ENCODE measurements around the gene VPS39.

The VPS39 gene

DNA sequence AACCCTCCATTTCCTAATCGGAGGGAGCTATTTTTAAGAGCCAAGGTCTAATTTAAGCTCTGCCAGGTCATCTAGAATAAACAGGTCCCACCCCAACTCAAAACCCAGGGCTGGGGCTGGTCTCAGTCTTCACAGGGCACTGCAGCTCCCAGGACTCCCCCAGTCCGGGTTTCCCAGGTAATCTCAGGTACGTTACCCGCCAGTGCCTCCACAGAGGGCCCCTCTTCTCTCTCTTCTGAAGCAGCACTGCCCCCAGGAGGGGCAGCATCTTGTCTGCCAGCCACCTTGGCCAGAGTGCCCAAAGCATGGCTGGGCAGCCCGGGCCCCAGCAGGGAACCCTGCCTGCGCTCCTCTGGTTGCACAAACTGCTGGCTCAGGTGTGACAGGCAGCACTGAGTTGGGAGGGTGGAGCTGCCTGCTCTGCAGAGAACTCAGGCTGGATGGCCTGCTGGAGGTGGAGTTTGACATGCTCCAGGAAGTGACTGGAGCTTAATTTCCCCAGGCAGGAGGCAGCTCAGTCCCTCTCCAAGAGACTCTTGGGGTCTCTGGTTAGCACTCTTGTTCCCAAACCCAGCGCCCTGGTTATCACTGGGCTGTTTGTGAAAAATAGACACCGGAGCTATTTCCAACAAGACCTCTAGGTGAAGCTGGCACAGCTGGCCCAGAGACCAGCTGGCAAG is 51.7 kb downstream of the VPS39 start, which contains the start of gene PLA2G4F:
Gene PLA2G4F, minus strand, starts transcription at position 394 of the 680 bp plus-strand sequence. Its CDS starts 87 bp downstream, at position 307.
- Histone ChIP-seq H3K9me3 (ENCODE audit: insufficient read depth, low read depth, low read length) (no peaks in the 10 kb centered on the region), H3F3A (ENCODE audit: low read depth) (no peaks in the 10 kb centered on the region), H4K20me1 (ENCODE audit: insufficient read depth, low read length, poor library complexity, severe bottlenecking) (no peaks in the 10 kb centered on the region), H2AFZ (ENCODE audit: low read length) (0 out of 2 replicates have a peak within 1 kb of the TSS, but pooled peaks have one; percentile 61), H3K4me1 (ENCODE audit: insufficient read depth, low read length, poor library complexity, severe bottlenecking) (peaks cover 4% of the 10 kb centered on the region), H3K9ac (ENCODE audit: low read depth, low read length, poor library complexity, severe bottlenecking) (no peak within 1 kb of the TSS), H3K4me3 (ENCODE audit: low read length, poor library complexity, severe bottlenecking) (no peak within 1 kb of the TSS), H3K79me2 (ENCODE audit: insufficient read depth, low read length) (no peaks in the 10 kb centered on the region), H3K9me2 (replicated peaks; ENCODE audit: low read depth, low read length) (no peaks in the 10 kb centered on the region), H3K4me2 (ENCODE audit: low read depth, low read length, poor library complexity, severe bottlenecking) (no peak within 1 kb of the TSS), H3K27me3 (ENCODE audit: insufficient read depth, low read length, poor library complexity, severe bottlenecking) (no peaks in the 10 kb centered on the region), H3K36me3 (ENCODE audit: insufficient read depth, low read length) (peaks cover 23% of the 10 kb centered on the region; the same call in 1 of the 2 replicates)
- TF ChIP-seq, protein P1, sequence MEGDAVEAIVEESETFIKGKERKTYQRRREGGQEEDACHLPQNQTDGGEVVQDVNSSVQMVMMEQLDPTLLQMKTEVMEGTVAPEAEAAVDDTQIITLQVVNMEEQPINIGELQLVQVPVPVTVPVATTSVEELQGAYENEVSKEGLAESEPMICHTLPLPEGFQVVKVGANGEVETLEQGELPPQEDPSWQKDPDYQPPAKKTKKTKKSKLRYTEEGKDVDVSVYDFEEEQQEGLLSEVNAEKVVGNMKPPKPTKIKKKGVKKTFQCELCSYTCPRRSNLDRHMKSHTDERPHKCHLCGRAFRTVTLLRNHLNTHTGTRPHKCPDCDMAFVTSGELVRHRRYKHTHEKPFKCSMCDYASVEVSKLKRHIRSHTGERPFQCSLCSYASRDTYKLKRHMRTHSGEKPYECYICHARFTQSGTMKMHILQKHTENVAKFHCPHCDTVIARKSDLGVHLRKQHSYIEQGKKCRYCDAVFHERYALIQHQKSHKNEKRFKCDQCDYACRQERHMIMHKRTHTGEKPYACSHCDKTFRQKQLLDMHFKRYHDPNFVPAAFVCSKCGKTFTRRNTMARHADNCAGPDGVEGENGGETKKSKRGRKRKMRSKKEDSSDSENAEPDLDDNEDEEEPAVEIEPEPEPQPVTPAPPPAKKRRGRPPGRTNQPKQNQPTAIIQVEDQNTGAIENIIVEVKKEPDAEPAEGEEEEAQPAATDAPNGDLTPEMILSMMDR (conservative IDR thresholded peaks at IDR 0.05; ENCODE audit: low read length), result no peak
- TF ChIP-seq EZH2phosphoT487 (IDR thresholded peaks at IDR 0.05; ENCODE audit: borderline replicate concordance), result no peak

DNA sequence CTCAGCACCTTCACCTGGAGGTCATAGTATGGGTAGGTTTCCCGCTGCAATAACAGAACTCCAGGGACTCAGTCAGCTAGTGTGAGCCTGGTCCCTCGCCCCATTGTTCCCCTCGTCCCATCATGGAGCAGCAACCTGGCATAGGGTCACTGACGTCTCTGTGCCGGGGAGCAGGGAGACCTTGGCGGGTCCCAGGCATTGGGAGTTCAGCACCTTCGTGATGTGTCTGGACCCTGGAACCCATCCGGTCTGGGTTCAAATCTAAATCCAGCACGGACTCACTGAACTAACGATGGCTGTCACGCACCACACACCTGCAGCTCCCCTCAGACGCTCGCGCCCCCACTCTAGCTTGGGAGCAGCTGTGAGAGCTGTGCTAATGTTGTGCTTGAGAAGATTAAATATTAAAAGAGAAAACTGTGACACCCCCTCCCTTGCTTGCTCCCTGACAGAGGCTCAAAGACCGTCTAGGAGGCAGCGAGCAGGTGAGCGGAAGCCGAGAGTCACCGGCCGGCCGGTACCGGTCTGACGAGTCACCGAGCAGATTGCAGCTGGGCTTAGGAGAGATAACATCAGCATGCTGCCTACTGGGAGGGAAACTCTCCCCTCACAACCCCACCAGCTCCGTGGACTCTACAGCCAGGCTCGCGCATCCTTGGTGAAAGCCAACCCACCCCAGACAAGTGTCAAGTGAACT is 52.4 kb downstream of the VPS39 start:
- H3K27me3 ChIP-seq (ENCODE audit: insufficient read depth, low read length, poor library complexity, severe bottlenecking), result no peaks in the 10 kb centered on the region
- H3K79me2 ChIP-seq (ENCODE audit: insufficient read depth, low read length), result no peaks in the 10 kb centered on the region
- no peak overlapping the region for H2AFZ ChIP-seq (ENCODE audit: low read length)
- H3K4me3 ChIP-seq (ENCODE audit: low read length, poor library complexity, severe bottlenecking), result no peak overlapping the region
- H3K9me3 ChIP-seq (ENCODE audit: insufficient read depth, low read depth, low read length), result no peaks in the 10 kb centered on the region
- no peaks in the 10 kb centered on the region for H3K9me2 ChIP-seq (replicated peaks; ENCODE audit: low read depth, low read length)
- peaks cover 16% of the 10 kb centered on the region; the same call in 1 of the 2 replicates for H3K36me3 ChIP-seq (ENCODE audit: insufficient read depth, low read length)
- no peaks in the 10 kb centered on the region for H4K20me1 ChIP-seq (ENCODE audit: insufficient read depth, low read length, poor library complexity, severe bottlenecking)
- peaks cover 4% of the 10 kb centered on the region for H3K4me1 ChIP-seq (ENCODE audit: insufficient read depth, low read length, poor library complexity, severe bottlenecking)
- no peak overlapping the region for H3K4me2 ChIP-seq (ENCODE audit: low read depth, low read length, poor library complexity, severe bottlenecking)
- no peak overlapping the region for H3K9ac ChIP-seq (ENCODE audit: low read depth, low read length, poor library complexity, severe bottlenecking)
- H3F3A ChIP-seq (ENCODE audit: low read depth), result no peaks in the 10 kb centered on the region
- no peak for TF ChIP-seq EZH2phosphoT487 (IDR thresholded peaks at IDR 0.05; ENCODE audit: borderline replicate concordance)
- TF ChIP-seq, protein P1 (conservative IDR thresholded peaks at IDR 0.05; ENCODE audit: low read length), result no peak

DNA sequence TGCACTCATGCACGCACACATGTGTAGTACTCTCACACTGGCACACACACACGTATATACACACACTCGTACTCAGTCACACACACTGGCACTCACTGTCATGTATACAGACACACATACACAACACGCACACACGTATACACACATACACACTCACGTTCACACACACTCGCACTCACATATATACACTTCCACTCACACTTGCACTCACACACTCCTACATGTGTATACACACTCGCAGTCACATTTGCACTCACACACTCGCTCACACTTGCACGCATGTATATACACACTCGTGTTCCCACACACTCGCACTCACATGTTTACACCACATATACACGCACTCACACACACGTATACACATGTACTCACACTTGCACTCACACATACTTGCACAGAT is 53.1 kb downstream of the VPS39 start:
- Histone ChIP-seq H3K79me2 (ENCODE audit: insufficient read depth, low read length) (no peaks in the 10 kb centered on the region), H3K4me1 (ENCODE audit: insufficient read depth, low read length, poor library complexity, severe bottlenecking) (peaks cover 4% of the 10 kb centered on the region), H2AFZ (ENCODE audit: low read length) (no peak overlapping the region), H3K27me3 (ENCODE audit: insufficient read depth, low read length, poor library complexity, severe bottlenecking) (no peaks in the 10 kb centered on the region), H3K4me3 (ENCODE audit: low read length, poor library complexity, severe bottlenecking) (no peak overlapping the region), H4K20me1 (ENCODE audit: insufficient read depth, low read length, poor library complexity, severe bottlenecking) (no peaks in the 10 kb centered on the region), H3K9me2 (replicated peaks; ENCODE audit: low read depth, low read length) (no peaks in the 10 kb centered on the region), H3K9me3 (ENCODE audit: insufficient read depth, low read depth, low read length) (no peaks in the 10 kb centered on the region), H3F3A (ENCODE audit: low read depth) (no peaks in the 10 kb centered on the region), H3K36me3 (ENCODE audit: insufficient read depth, low read length) (peaks cover 9% of the 10 kb centered on the region; the same call in 1 of the 2 replicates), H3K4me2 (ENCODE audit: low read depth, low read length, poor library complexity, severe bottlenecking) (no peak overlapping the region), H3K9ac (ENCODE audit: low read depth, low read length, poor library complexity, severe bottlenecking) (no peak overlapping the region)
- TF ChIP-seq EZH2phosphoT487 (IDR thresholded peaks at IDR 0.05; ENCODE audit: borderline replicate concordance), result no peak

Measured in Loucy (cell line).